ENCODE results near the gene WNT3A.
A peak's percentile ranks its signal among the peaks of the same experiment; 100 is the strongest.

The WNT3A gene

GRCh38 chr1:227999056-227999930 is 7.5 kb upstream of the WNT3A start:
- DNase-seq (ENCODE audit: low read depth), result peak; percentile 59

- DNase-seq (ENCODE audit: low read depth), result no peak
Observed at GRCh38 chr1:228000416-228000815, 6.4 kb upstream of the WNT3A start.

- no peak for DNase-seq (ENCODE audit: low read depth)
Observed at GRCh38 chr1:228000836-228001563, 5.8 kb upstream of the WNT3A start.

- no peak for DNase-seq (ENCODE audit: low read depth)
Observed at GRCh38 chr1:228001738-228002535, 4.9 kb upstream of the WNT3A start.

- no peak for DNase-seq (ENCODE audit: low read depth)
Observed at GRCh38 chr1:228002792-228003191, 4.0 kb upstream of the WNT3A start.

GRCh38 chr1:228003461-228004330 is 3.1 kb upstream of the WNT3A start:
- DNase-seq (ENCODE audit: low read depth), result no peak

- DNase-seq (ENCODE audit: low read depth), result no peak
Observed at GRCh38 chr1:228004331-228004855, 2.4 kb upstream of the WNT3A start.

GRCh38 chr1:228004856-228005462 is 1.8 kb upstream of the WNT3A start:
- no peak for DNase-seq (ENCODE audit: low read depth)

- no peak for DNase-seq (ENCODE audit: low read depth)
Observed at GRCh38 chr1:228005511-228006033, 1.2 kb upstream of the WNT3A start.

GRCh38 chr1:228006034-228006785 is 588 bp upstream of the WNT3A start:
- DNase-seq (ENCODE audit: low read depth), result no peak

- DNase-seq (ENCODE audit: low read depth), result no peak
Observed at GRCh38 chr1:228007049-228007800, 427 bp downstream of the WNT3A start.

GRCh38 chr1:228007801-228008341 is 1.1 kb downstream of the WNT3A start:
- no peak for DNase-seq (ENCODE audit: low read depth)

GRCh38 chr1:228008391-228009115 is 1.8 kb downstream of the WNT3A start:
- no peak for DNase-seq (ENCODE audit: low read depth)

- DNase-seq (ENCODE audit: low read depth), result no peak
Observed at GRCh38 chr1:228009116-228009827, 2.5 kb downstream of the WNT3A start.

- DNase-seq (ENCODE audit: low read depth), result no peak
Observed at GRCh38 chr1:228009828-228010775, 3.3 kb downstream of the WNT3A start.

GRCh38 chr1:228010921-228011320 is 4.1 kb downstream of the WNT3A start:
- DNase-seq (ENCODE audit: low read depth), result no peak
